OCI-LY3 (cell line): ENCODE measurements around the gene TBL3.

Experiments
- EZH2phosphoT487 ChIP-seq: fragments of 200-600 bp; shearing (Covaris generic); IDR thresholded peaks from 2 replicates; pipeline ENCODE4 v1.6.1; 2018; ENCODE audit warnings: antibody characterized with exemption, mixed run types, low read depth
- TF ChIP-seq, protein P1 (sequence below): fragments of 200-600, 300-600 bp; sonication (generic); IDR thresholded peaks from 2 replicates; pipeline ENCODE4 v1.5.1; 2014; ENCODE audit warnings: antibody characterized with exemption, low read length, low read depth

DNA sequence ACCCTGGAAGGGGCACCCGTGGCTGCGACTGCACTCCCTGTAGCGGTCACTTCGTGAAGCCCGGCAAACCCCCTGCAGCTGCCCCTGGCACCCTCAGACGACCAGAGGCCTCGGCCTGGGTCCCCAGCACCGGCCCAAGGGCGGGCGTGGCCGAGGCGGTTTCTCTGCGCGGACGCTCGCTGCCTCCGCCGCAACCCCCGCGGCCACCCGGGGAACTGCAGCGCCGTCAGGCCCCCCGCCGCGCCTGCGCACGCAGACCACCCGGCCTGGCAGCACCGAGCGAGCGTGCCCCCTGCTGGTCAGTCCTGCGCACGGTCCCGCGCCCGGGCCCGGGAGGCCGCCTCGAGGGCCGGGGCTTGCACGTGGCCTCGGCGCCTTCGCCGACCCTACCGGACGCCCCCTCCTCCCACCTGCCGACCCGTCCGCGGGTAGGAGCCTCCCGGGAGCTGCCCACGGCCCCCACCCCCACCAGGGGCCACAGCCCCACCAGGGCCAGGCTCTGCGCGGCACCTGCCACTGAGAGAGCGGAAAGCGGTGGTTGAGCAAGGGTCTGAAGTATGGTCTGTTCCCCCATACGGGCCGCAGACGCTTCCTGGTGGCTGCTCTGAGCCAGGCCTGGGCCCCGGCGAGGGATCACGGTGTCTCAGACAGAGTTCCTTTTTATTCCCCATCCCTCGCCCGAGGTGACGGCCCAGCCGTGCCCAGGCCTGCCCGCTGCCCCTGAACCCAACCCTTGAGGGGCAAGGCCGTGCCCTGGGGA, 42.1 kb upstream of the TBL3 start:
- TF ChIP-seq, protein P1, sequence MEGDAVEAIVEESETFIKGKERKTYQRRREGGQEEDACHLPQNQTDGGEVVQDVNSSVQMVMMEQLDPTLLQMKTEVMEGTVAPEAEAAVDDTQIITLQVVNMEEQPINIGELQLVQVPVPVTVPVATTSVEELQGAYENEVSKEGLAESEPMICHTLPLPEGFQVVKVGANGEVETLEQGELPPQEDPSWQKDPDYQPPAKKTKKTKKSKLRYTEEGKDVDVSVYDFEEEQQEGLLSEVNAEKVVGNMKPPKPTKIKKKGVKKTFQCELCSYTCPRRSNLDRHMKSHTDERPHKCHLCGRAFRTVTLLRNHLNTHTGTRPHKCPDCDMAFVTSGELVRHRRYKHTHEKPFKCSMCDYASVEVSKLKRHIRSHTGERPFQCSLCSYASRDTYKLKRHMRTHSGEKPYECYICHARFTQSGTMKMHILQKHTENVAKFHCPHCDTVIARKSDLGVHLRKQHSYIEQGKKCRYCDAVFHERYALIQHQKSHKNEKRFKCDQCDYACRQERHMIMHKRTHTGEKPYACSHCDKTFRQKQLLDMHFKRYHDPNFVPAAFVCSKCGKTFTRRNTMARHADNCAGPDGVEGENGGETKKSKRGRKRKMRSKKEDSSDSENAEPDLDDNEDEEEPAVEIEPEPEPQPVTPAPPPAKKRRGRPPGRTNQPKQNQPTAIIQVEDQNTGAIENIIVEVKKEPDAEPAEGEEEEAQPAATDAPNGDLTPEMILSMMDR = peak; percentile 82
- TF ChIP-seq EZH2phosphoT487 = no peak
